ENCODE results near the gene TAMALIN. TPM values are rescaled to one million over a fixed set of nuclear protein-coding genes. Genes with fewer than 3 reads are reported as not detected.

TAMALIN gene
- total RNA-seq, 2 experiments from 2014 or later = 5.7 to 6.9 TPM

DNA sequence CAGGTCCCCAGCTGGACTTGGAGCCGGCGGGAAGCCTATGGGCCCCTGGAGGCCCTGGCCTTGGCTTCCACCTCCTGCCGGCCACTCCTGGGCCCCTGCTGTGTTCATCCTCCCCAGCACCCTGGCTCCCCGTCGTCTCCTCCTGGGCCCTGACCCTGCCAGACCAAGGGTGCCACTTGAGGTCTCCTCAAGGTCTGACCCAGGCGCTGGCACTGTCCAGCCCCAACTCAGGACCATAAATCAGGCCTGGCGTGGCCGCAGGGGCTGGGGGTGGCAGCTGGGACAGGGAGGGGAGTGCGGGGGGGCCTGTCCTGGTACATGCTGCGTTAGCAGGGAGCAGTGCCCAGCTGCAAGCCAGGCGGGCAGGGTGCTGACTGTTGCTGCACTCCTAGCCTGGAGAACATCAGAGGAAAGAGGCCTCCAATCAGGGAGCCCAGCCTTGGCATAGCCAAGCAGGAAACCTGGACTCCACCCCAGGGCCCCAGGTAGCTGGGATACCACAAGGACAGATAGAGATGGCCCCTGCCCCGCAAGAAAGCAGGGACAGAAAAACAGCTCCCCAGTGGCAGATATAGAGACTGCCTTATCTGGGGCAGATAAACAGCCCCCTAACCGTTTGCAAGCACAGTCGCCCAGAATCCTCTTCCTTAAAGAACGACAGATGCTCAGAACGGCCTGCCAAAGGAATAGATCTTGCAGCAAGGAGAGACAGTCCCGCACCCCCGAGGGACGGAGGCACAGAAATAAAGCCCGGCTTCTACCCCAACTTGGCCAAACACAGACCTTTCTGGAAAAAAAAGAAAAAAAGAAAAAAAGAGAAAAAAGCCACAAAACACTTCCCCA is 56.6 kb downstream of the TAMALIN start:
- no peaks in the 10 kb centered on the region for H3K9me3 Mint-ChIP-seq
- H3K27me3 Mint-ChIP-seq = peaks cover 7% of the 10 kb centered on the region
- H3K27ac Mint-ChIP-seq = no peak overlapping the region
- H3K36me3 Mint-ChIP-seq (ENCODE audit: low read depth) = no peaks in the 10 kb centered on the region
- ChIA-PET POLR2A (no interaction called here), CTCF (interaction anchor here (0.6 to 5.0 kb wide), 7 partner anchors 8 to 38 kb away, joined by 3 to 33 read pairs (median 4); partner anchors contain the start of gene NR4A1)
- no peak overlapping the region for H3K4me3 Mint-ChIP-seq
- DNase-seq = no peak
- H3K4me1 Mint-ChIP-seq = peaks cover 8% of the 10 kb centered on the region

DNA sequence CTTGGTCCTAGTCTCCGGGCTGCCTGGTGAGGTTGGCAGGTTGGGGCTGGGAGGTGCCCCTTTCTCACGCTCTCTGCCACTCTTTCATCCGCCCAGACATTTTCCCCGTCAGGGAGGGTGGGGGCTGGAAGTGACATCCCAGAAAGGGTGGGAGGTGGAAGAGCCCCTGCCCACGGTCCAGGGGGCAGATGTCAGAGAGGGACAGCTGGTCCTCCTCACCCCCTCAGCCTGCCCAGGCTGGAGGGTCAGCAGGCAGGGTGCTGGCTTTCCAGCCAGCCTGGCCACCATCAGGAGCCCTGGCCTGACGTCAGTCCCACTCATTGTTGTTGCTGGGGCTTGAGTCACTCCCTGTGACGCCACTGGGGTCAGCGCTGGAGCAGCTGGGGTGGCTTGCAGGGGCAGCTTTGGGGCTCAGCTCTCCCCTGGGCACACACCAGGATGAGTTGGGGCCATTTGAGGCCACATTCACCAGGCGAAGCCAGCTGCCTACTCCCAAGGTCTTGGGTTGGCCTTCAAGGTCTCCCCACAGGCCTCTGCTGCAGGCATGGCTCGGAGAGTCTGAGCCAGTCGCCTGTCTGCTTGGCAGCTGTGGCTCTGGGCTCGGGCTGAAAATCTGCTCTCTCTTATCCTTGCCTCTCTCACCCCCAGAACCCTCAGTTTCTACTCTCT is 57.4 kb downstream of the TAMALIN start:
- H3K9me3 Mint-ChIP-seq = no peaks in the 10 kb centered on the region
- CTCF ChIA-PET = interaction anchor here (0.6 to 2.7 kb wide), 4 partner anchors 10 to 39 kb away, joined by 3 to 12 read pairs (median 6); partner anchors contain the start of gene NR4A1
- peaks cover 11% of the 10 kb centered on the region for H3K4me1 Mint-ChIP-seq
- no peak overlapping the region for H3K4me3 Mint-ChIP-seq
- no peaks in the 10 kb centered on the region for H3K36me3 Mint-ChIP-seq (ENCODE audit: low read depth)
- H3K27ac Mint-ChIP-seq = no peak overlapping the region
- no peak for DNase-seq
- H3K27me3 Mint-ChIP-seq = peaks cover 7% of the 10 kb centered on the region
- POLR2A ChIA-PET = no interaction called here

Other genes with a start within 250 kb of the TAMALIN start
- gene FIGNL2, start 158.2 kb upstream of the TAMALIN start, total RNA-seq = under 1 TPM; 0.17 to 0.19 TPM
- gene ANKRD33, start 118.8 kb upstream of the TAMALIN start, total RNA-seq = not detected
- not detected for gene ACVRL1, start 99.4 kb upstream of the TAMALIN start, total RNA-seq
- gene ACVR1B, start 55.2 kb upstream of the TAMALIN start, total RNA-seq = 1 to 10 TPM; 5.5 to 5.7 TPM
- 1 to 10 TPM; 2.1 to 2.7 TPM for gene NR4A1, start 44.5 kb downstream of the TAMALIN start, total RNA-seq
- gene ATG101, start 63.0 kb downstream of the TAMALIN start, total RNA-seq = 10 to 100 TPM; 28.3 to 30.4 TPM
- not detected for gene SMIM41, start 72.8 kb downstream of the TAMALIN start, total RNA-seq
- gene KRT80, start 185.1 kb downstream of the TAMALIN start, total RNA-seq = not detected
- 1 to 10 TPM; 2.2 to 2.5 TPM for gene KRT7, start 226.3 kb downstream of the TAMALIN start, total RNA-seq